ENCODE results near the gene DMD. TPM values are rescaled to one million over a fixed set of nuclear protein-coding genes. Genes with fewer than 3 reads are reported as not detected.

DMD gene
- total RNA-seq, 3 donors from 2014 or later (not counting 1 experiment from before 2014, with no cell fraction given), result not detected

DNA sequence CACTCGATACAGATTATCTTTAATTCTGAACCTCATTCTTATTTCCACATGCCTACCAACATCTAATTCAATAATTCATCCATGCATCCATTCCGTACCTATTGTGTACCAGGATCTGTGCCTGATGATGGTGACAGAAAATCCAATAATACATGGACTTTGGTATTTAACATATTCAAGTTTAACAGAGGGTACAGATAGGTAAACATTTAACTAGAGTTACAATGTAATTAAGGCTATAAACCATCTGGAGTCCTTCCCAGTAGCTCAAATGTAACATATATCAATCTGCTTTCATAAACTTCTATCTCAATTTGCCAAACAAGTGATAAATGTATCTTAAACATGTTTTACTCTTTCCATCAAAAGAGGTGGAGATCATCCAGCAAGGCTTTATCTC is 1578.0 kb downstream of the DMD start:
- H3K36me3 Mint-ChIP-seq, result no peaks in the 10 kb centered on the region
- Histone ChIP-seq H3K9me3 (ENCODE audit: control insufficient read depth, insufficient read depth, low read length) (no peaks in the 10 kb centered on the region), H3K4me3 (ENCODE audit: low read length) (no peak overlapping the region), H3K27ac (ENCODE audit: low read length) (no peak overlapping the region), H3K27me3 (ENCODE audit: control insufficient read depth, insufficient read depth, low read length) (no peaks in the 10 kb centered on the region), H3K36me3 (ENCODE audit: control insufficient read depth, insufficient read depth, low read length) (no peaks in the 10 kb centered on the region), H3K4me1 (ENCODE audit: control insufficient read depth, insufficient read depth, low read length) (no peaks in the 10 kb centered on the region)
- no peaks in the 10 kb centered on the region for H3K4me1 Mint-ChIP-seq
- no peak overlapping the region for H3K4me3 Mint-ChIP-seq
- ATAC-seq (no peak), DNase-seq (no peak)
- WGBS (ENCODE audit: insufficient coverage), result no CpG with 5 or more reads among the region's 2 CpGs
- H3K9me3 Mint-ChIP-seq, result no peaks in the 10 kb centered on the region
- TF ChIP-seq, protein P1, sequence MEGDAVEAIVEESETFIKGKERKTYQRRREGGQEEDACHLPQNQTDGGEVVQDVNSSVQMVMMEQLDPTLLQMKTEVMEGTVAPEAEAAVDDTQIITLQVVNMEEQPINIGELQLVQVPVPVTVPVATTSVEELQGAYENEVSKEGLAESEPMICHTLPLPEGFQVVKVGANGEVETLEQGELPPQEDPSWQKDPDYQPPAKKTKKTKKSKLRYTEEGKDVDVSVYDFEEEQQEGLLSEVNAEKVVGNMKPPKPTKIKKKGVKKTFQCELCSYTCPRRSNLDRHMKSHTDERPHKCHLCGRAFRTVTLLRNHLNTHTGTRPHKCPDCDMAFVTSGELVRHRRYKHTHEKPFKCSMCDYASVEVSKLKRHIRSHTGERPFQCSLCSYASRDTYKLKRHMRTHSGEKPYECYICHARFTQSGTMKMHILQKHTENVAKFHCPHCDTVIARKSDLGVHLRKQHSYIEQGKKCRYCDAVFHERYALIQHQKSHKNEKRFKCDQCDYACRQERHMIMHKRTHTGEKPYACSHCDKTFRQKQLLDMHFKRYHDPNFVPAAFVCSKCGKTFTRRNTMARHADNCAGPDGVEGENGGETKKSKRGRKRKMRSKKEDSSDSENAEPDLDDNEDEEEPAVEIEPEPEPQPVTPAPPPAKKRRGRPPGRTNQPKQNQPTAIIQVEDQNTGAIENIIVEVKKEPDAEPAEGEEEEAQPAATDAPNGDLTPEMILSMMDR (IDR thresholded peaks at IDR 0.05), result no peak
- intact Hi-C loops (cut with micrococcal nuclease), result no loop called here
- H3K27me3 Mint-ChIP-seq (ENCODE audit: low read depth in 2 of 2), result no peaks in the 10 kb centered on the region
- H3K27ac Mint-ChIP-seq, result no peak overlapping the region

DNA sequence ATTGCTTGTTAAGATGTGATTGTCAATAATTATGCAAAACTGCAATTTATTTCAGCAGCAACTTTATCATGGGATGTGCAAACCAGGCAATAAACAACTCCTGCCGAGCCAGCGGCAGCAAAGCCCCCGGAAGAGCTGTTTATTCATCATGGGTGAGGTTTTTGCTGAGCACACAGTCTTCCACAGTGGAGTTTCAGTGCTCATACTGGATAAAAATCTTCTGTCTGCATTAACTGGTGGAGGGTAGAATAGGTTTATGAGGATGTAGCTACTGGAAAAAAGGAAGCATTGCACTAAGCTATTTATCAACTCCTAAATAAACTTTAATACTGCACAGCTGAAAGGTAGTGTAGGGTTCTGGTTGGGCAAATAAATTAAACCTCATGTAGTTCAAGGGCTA is 1582.2 kb downstream of the DMD start:
- Mint-ChIP-seq H3K27me3 (ENCODE audit: low read depth in 2 of 2) (no peaks in the 10 kb centered on the region), H3K27ac (no peak overlapping the region), H3K9me3 (no peaks in the 10 kb centered on the region)

DNA sequence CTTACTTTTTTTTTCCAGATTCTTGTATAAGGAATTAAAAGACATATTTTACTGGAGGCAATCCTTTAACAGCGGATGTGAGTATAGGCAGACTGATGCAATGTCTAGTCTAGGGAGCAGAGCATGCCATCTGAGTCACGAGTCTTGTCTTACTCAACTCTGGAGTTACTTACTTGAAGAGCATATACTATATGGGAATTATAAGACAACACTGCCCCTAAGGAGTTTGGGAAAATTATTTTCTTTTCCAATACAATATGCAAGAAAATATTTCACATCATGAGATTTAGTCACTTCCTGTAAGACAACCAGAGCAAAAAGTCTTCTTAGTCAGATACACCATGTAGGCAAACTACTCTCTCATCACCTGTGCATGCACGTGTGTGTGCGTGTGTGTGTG is 1602.2 kb downstream of the DMD start:
- no peaks in the 10 kb centered on the region for H3K4me1 ChIP-seq (ENCODE audit: control insufficient read depth, insufficient read depth, low read length)
- intact Hi-C loops (cut with micrococcal nuclease), result no loop called here
- no peaks in the 10 kb centered on the region for H3K36me3 Mint-ChIP-seq
- no peaks in the 10 kb centered on the region for H3K4me1 Mint-ChIP-seq
- H3K9me3 Mint-ChIP-seq, result peaks cover 0 to 3% of the 10 kb centered on the region in 2 donors
- no peak overlapping the region for H3K4me3 Mint-ChIP-seq
- H3K27me3 ChIP-seq (ENCODE audit: control insufficient read depth, insufficient read depth, low read length), result no peaks in the 10 kb centered on the region
- 100% methylated on average over 1 of the region's 4 CpGs for WGBS (ENCODE audit: insufficient coverage)
- no peaks in the 10 kb centered on the region for H3K27me3 Mint-ChIP-seq (ENCODE audit: low read depth in 2 of 2)
- ATAC-seq, result no peak
- TF ChIP-seq, protein P1 (IDR thresholded peaks at IDR 0.05), result no peak
- H3K4me3 ChIP-seq (ENCODE audit: low read length), result no peak overlapping the region
- no peaks in the 10 kb centered on the region for H3K36me3 ChIP-seq (ENCODE audit: control insufficient read depth, insufficient read depth, low read length)
- DNase-seq, result no peak
- H3K27ac Mint-ChIP-seq, result no peak overlapping the region
- no peaks in the 10 kb centered on the region for H3K9me3 ChIP-seq (ENCODE audit: control insufficient read depth, insufficient read depth, low read length)
- no peak overlapping the region for H3K27ac ChIP-seq (ENCODE audit: low read length)

More for the DNA sequence above, 1582.2 kb downstream of the DMD start:
- no peak for DNase-seq
- 89% methylated on average over 3 of the region's 3 CpGs for WGBS (ENCODE audit: insufficient coverage)
- no peak overlapping the region for H3K4me3 ChIP-seq (ENCODE audit: low read length)
- H3K9me3 ChIP-seq (ENCODE audit: control insufficient read depth, insufficient read depth, low read length), result no peaks in the 10 kb centered on the region
- H3K4me3 Mint-ChIP-seq, result no peak overlapping the region
- intact Hi-C loops (cut with micrococcal nuclease), result no loop called here
- no peaks in the 10 kb centered on the region for H3K4me1 Mint-ChIP-seq
- TF ChIP-seq, protein P1 (IDR thresholded peaks at IDR 0.05), result no peak
- no peak overlapping the region for H3K27ac ChIP-seq (ENCODE audit: low read length)
- H3K36me3 Mint-ChIP-seq, result no peaks in the 10 kb centered on the region
- H3K4me1 ChIP-seq (ENCODE audit: control insufficient read depth, insufficient read depth, low read length), result no peaks in the 10 kb centered on the region
- no peaks in the 10 kb centered on the region for H3K27me3 ChIP-seq (ENCODE audit: control insufficient read depth, insufficient read depth, low read length)
- H3K36me3 ChIP-seq (ENCODE audit: control insufficient read depth, insufficient read depth, low read length), result no peaks in the 10 kb centered on the region
- no peak for ATAC-seq

DNA sequence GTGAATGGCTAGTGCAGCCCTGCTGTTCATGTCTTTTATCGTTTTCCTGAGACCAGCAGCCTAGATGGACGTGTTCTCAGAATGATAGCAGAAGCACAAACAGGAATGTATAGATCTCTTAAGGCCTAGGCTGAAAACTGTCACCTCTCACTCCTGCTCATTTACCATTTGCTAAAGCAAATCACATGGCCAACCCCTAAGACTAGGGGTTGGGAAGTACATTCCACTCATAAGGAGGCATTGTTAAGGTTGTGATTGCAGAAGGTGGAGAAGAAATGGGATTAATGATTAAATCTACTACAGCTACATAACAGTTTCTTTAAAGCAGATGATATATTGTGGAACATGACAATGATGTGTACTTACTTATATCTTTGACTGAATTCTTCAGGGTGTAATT is 1602.7 kb downstream of the DMD start:
- peaks cover 0 to 3% of the 10 kb centered on the region in 2 donors for H3K9me3 Mint-ChIP-seq
- H3K4me3 Mint-ChIP-seq, result no peak overlapping the region
- H3K27ac Mint-ChIP-seq, result no peak overlapping the region
- TF ChIP-seq, protein P1 (IDR thresholded peaks at IDR 0.05), result no peak
- no peaks in the 10 kb centered on the region for H3K4me1 Mint-ChIP-seq
- H3K27me3 Mint-ChIP-seq (ENCODE audit: low read depth in 2 of 2), result no peaks in the 10 kb centered on the region
- 93% methylated on average over 2 of the region's 2 CpGs for WGBS (ENCODE audit: insufficient coverage)
- Histone ChIP-seq H3K4me1 (ENCODE audit: control insufficient read depth, insufficient read depth, low read length) (no peaks in the 10 kb centered on the region), H3K27ac (ENCODE audit: low read length) (no peak overlapping the region), H3K36me3 (ENCODE audit: control insufficient read depth, insufficient read depth, low read length) (no peaks in the 10 kb centered on the region), H3K9me3 (ENCODE audit: control insufficient read depth, insufficient read depth, low read length) (no peaks in the 10 kb centered on the region), H3K27me3 (ENCODE audit: control insufficient read depth, insufficient read depth, low read length) (no peaks in the 10 kb centered on the region), H3K4me3 (ENCODE audit: low read length) (no peak overlapping the region)
- ATAC-seq (no peak), DNase-seq (no peak)
- intact Hi-C loops (cut with micrococcal nuclease), result no loop called here
- H3K36me3 Mint-ChIP-seq, result no peaks in the 10 kb centered on the region

All from natural killer cell (primary cell).